Measurements from ENCODE around the gene ACTN2.

GRCh38 chr1:236642763-236643162 is 43.5 kb upstream of the ACTN2 start:
- TF ChIP-seq TAF1 (IDR thresholded peaks at IDR 0.05; ENCODE audit: borderline replicate concordance, low read depth, low read length) (no peak), POLR2A (IDR thresholded peaks at IDR 0.05; ENCODE audit: low read depth, low read length) (no peak), POLR2AphosphoS5 (IDR thresholded peaks at IDR 0.05; ENCODE audit: low read depth, low read length) (no peak)
